Activated T-helper 1 cell treated with Interleukin-2 at 50 U/mL for 16 hours (primary cell): ENCODE results near the gene OR2A5.
"Not testable (repeated sequence)": the region's sequence is repeated elsewhere in the genome, so short reads cannot be mapped to it uniquely, and the experiment has no call there.

Experiments
- DNase-seq: peaks from one replicate; pipeline ENCODE4 v3.0.0-alpha.2; 2020; ENCODE audit warnings: low read depth

OR2A5 gene, protein sequence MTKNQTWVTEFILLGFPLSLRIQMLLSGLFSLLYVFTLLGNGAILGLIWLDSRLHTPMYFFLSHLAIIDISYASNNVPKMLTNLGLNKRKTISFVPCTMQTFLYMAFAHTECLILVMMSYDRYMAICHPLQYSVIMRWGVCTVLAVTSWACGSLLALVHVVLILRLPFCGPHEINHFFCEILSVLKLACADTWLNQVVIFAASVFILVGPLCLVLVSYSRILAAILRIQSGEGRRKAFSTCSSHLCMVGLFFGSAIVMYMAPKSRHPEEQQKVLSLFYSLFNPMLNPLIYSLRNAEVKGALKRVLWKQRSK

DNA sequence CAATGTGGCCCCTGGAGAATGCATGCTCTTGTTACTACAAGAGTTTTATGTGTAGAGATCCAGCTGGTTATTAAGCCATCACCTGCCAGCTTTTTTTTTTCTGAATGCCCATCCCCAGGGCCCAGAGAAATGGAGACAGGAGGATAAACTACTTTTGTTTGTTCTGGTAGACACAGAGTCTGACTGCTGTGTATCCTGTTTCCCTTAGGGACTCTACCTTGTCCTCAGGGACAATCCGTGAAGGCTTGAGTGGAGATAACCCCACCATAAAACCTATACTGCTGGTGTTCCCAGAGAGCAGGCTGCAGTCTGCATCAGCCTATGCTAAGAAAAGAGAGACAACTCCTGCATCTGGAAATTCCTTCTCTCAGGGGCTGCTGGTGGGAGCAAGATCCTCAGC is at the start of gene OR2A5:
Gene OR2A5, plus strand, starts transcription at position 301 of the 400 bp plus-strand sequence. CDS start 1,454 bp downstream, outside the sequence.
- no peak for DNase-seq

DNA sequence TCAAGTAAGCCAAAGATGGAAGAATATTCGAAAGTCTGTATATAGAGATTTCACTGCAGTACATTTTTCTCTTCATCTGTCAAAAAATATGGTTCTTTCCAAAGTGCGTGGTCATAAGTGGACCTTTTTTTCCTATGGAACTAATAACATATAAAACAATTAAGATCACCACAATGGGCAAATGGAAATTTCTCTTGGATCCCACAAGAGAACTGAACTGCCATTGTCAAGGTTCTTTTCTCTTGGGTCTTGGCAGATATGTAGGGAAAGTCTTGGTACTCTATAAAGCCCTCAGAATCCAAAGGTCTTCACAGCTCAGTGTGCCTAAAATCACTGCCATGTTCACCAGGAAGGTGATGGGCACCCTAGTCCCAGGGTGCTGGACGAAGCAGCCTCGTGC is 48.7 kb upstream of the OR2A5 start, which contains the start of gene OR6B1:
Gene OR6B1, plus strand, starts transcription at position 301 of the 400 bp plus-strand sequence. CDS start 3,677 bp downstream, outside the sequence.
- no peak for DNase-seq

DNA sequence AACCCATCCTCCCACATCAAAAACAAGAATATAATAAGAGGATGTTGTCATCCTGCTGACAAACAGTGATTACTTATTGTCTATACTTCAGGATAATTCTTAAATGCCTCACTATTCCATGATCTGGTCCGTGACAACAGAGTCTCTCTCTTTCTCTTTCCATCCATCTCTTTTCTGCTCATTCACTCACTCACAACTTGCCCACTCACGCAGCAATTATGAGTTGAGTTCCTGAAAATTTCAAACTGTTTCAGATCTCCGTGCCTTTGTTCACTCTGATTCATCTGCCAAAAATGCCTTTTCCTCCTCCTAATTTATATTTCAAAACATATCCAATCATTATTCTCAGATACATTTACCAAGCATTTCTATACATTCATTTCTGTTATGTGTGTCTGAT is 47.2 kb upstream of the OR2A5 start:
- no peak for DNase-seq

GRCh38 chr7:144004703-144005102 is 44.0 kb upstream of the OR2A5 start:
- DNase-seq: no peak

- no peak for DNase-seq
Observed at GRCh38 chr7:144006029-144006691, 42.6 kb upstream of the OR2A5 start.

DNA sequence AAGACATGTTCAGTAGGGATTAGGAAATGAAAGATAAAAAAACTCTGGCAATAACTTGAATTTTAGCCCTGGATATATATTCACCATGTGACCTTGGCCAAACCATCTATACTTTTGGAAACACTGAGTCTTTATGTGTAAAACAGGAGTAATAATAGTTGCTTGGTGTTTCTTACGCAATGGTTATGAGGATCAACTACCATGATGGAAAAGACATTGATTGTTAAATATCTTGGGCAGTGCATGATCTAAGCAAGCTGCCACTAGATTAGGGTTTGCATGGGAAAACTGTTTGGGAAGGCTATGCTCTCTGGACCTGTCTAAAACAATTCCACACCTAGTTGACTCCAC is 42.1 kb upstream of the OR2A5 start:
- DNase-seq: no peak

DNA sequence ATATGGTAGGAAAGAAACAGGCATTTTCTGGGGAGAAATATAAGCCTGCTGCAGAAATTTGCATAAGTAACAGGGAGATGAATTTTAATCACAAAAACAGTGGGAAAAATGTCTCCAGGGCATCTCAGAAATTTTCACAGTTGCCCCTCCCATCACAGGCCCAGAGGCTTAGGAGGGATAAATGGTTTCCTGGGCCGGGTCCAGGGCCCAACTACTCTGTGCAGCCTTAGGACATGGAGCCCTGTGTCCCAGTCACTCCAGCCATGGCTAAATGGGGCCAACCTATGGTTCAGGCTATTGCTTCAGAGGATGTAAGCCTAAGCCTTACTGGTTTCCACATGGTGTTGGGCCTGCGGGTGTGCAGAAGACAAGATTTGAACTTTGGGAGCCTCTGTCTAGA is 39.4 kb upstream of the OR2A5 start:
- DNase-seq: no peak

DNA sequence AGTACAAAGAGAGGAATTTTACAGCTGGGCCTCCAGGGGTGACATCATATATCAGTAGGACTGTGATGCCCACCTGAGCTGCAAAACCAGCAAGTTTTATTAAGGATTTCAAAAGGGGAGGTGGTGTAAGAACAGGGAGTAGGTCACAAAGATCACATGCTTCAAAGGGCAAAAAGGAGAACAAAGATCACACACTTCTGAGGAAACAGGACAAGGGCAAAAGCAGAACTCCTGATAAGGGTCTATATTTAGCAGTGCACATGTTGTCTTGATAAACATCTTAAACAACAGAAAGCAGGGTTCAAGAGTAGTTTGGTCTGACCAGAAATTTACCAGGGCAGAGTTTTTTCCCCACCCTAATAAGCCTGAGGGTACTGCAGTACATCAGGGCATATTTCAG is 38.7 kb upstream of the OR2A5 start:
- DNase-seq: not testable (repeated sequence)

DNA sequence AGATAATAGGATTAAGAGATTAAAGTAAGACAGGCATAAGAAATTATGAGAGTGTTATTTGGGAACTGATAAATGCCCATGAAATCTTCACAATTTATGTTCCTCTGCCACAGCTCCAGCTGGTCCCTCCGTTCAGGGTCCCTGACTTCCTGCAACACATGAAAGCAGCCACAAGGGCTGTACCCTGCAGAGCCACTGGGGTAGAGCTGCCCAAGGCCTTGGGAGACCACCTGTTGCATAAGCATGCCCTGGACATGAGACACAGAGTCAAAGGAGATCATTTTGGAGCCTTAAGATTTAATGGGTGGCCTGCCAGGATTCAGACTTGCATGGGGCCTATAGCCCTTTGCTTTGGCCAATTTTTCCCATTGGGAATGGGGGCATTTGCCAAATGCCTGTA is 37.9 kb upstream of the OR2A5 start:
- not testable (repeated sequence) for DNase-seq

DNA sequence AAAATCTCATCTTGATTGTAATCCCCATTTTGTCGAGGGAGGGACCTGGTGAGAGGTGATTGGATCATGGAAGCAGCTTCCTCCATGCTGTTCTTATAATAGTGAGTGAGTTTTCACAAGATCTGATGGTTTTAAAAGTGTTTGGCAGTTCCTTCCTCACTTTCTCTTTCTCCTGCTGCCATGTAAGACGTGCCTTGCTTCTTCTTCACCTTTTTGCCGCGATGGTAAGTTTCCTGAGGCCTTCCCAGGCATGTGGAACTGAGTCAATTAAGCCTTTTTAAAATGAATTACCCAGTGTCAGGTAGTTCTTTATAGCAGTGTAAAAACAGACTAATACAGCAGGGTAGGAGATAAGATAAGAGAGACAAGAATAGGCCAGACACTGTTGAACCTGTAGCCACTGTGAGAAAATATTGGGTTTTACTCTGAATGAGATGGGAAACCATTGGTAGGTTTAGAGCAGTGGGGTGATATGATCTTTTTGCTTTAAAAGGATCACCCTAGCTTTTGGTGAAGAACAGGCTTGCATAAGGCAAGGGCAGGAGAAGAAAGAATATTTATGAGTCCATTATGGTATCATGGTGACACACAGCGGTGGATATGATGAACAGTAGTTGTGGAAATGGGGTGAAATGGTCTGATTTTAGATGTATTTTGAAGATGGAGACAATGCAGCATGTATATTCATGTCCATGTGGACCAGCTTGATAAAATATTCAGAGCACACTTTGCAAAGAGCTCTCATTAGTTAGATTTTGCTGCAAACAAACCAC is 37.1 kb upstream of the OR2A5 start:
- DNase-seq: no peak

- DNase-seq: no peak
Observed at GRCh38 chr7:144018065-144018464, 30.7 kb upstream of the OR2A5 start.

GRCh38 chr7:144019457-144019856 is 29.3 kb upstream of the OR2A5 start:
- DNase-seq: no peak

GRCh38 chr7:144020340-144020739 is 28.4 kb upstream of the OR2A5 start:
- DNase-seq: no peak

DNA sequence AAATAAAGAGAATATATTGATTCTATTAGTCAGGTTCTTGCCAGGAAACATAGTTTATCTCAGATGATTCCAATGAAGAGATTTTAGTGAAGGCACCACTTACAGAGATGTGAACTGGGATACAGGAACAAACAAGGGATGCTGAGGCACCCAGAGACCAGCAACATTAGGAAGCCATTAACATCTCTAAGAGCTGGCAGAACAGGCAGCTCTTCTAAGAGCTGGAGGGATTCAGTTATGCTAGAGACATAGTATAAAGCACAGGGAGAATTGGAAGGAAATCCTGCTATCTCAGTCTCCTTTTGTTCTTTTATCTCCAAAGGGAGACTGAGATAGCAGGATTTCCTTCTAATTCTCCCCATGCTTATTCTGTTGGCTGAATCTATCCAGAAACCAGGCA is 26.6 kb upstream of the OR2A5 start:
- no peak for DNase-seq

DNA sequence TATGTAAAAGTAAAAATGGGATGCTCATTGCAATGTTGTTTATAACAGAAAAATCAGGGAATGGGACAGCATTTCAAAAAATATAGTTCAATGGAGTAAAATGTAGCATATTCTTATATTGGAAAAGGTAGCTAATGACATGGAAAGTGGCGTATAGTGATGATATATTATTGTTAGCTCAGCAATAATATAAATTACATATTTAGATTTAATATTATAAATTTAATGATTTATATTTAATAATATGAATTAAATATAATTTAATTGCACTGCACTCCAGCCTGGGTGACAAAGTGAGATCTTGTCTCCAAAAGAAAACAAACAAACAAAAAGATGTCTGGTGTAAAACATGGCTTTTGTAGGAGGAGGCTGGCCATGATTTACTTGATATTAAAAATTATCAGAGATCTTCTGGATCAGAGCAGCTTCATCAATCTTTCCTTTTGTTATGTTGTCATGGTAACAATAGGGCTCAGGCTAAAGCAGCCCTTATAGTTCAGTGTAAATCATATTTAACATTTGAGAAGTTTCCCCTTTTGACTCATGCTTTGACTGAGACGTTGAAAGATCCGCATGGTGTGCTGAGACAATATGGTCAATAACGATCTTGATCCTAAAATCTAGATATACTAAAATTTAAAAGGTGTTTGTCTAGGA is 25.4 kb upstream of the OR2A5 start:
- DNase-seq: no peak

DNA sequence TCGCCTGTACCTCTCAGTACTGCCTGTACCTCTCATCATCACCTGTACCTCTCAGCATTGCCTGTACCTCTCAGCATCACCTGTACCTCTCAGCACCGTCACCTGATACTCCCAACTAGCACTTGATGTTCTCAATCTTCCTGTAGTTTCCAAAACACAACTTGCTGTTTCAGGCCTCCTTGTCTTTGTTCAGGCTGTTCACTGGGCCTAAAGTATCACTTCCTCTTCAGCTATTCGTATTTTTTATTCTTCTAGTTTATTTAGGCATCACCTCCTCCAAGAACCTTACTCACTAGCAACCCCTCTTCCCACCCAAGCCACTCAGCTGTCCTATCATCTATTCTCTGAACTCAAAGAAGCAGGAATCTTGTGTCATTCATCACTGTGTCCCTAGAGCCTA is 24.5 kb upstream of the OR2A5 start:
- no peak for DNase-seq

- DNase-seq: no peak
Observed at GRCh38 chr7:144026203-144026883, 22.4 kb upstream of the OR2A5 start.

DNA sequence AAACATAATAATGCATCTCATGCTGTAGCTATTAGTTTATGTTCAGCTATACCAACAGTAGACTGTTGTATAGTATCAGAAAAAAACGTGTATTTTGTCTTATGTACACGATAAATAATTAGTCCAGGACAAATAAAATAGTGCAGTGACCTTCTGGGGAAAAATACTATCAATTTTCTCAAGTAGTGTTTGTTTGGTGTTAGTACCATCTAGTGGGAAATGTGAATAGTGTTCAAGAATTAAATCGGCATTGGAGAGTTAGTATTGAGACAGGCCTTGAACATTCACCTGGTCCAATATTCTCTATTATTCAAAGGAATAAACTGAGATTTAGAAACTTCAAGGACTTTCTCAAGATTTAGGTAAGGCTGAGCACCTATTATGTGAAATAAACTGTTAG is 21.7 kb upstream of the OR2A5 start:
- no peak for DNase-seq

- no peak for DNase-seq
Observed at GRCh38 chr7:144027974-144028373, 20.8 kb upstream of the OR2A5 start.

DNA sequence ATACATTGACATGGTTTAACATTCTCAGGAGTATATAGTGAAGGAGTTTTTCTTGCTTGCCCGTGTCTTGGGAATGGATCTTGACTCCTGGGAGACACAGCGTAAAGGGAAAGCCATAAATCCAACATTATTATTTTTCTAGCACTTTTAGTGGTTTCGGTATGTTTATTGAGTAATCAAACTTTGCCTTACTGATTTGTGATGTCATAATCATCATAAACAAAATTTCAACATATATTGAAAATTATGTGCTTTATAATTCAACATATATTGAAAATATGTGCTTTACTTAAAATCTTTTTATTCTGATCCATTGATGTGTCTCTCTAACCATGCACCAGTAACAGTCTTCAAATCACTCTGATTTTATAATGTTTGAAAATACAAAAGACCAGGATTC is 20.2 kb upstream of the OR2A5 start:
- no peak for DNase-seq

- DNase-seq: no peak
Observed at GRCh38 chr7:144032516-144032915, 16.2 kb upstream of the OR2A5 start.
